ENCODE measurements around the gene CEP112. TPM values are rescaled to one million over a fixed set of nuclear protein-coding genes. Genes with fewer than 3 reads are reported as not detected.

CEP112 gene
- total RNA-seq, 1 experiment from 2014 or later: 3.1 TPM

GRCh38 chr17:66076546-66077190, 115.3 kb downstream of the CEP112 start:
- DNase-seq (ENCODE audit: low read depth): peak; percentile 64

GRCh38 chr17:66073384-66073783, 118.5 kb downstream of the CEP112 start:
- DNase-seq (ENCODE audit: low read depth): no peak

GRCh38 chr17:66063686-66064085, 128.2 kb downstream of the CEP112 start:
- DNase-seq (ENCODE audit: low read depth): no peak

- DNase-seq (ENCODE audit: low read depth): no peak
Measured at GRCh38 chr17:66056148-66056547, 135.8 kb downstream of the CEP112 start.

- no peak for DNase-seq (ENCODE audit: low read depth)
Measured at GRCh38 chr17:66054242-66054641, 137.7 kb downstream of the CEP112 start.

GRCh38 chr17:66044083-66044482, 147.8 kb downstream of the CEP112 start:
- no peak for DNase-seq (ENCODE audit: low read depth)

GRCh38 chr17:66043419-66043818, 148.5 kb downstream of the CEP112 start:
- no peak for DNase-seq (ENCODE audit: low read depth)

GRCh38 chr17:66040402-66040801, 151.5 kb downstream of the CEP112 start:
- DNase-seq (ENCODE audit: low read depth): no peak

- DNase-seq (ENCODE audit: low read depth): no peak
Measured at GRCh38 chr17:66038125-66038524, 153.8 kb downstream of the CEP112 start.

- no peak for DNase-seq (ENCODE audit: low read depth)
Measured at GRCh38 chr17:66037221-66037620, 154.7 kb downstream of the CEP112 start.

- DNase-seq (ENCODE audit: low read depth): no peak
Measured at GRCh38 chr17:66032082-66032712, 159.7 kb downstream of the CEP112 start.

GRCh38 chr17:66025551-66025950, 166.4 kb downstream of the CEP112 start:
- DNase-seq (ENCODE audit: low read depth): no peak

GRCh38 chr17:66021757-66022156, 170.2 kb downstream of the CEP112 start:
- no peak for DNase-seq (ENCODE audit: low read depth)

- no peak for DNase-seq (ENCODE audit: low read depth)
Measured at GRCh38 chr17:66018786-66019185, 173.1 kb downstream of the CEP112 start.

GRCh38 chr17:66016231-66016630, 175.7 kb downstream of the CEP112 start:
- no peak for DNase-seq (ENCODE audit: low read depth)

- no peak for DNase-seq (ENCODE audit: low read depth)
Measured at GRCh38 chr17:66008680-66009079, 183.3 kb downstream of the CEP112 start.

- no peak for DNase-seq (ENCODE audit: low read depth)
Measured at GRCh38 chr17:66006654-66007053, 185.3 kb downstream of the CEP112 start.

GRCh38 chr17:66002812-66003211, 189.1 kb downstream of the CEP112 start:
- DNase-seq (ENCODE audit: low read depth): no peak

- no peak for DNase-seq (ENCODE audit: low read depth)
Measured at GRCh38 chr17:66002063-66002585, 189.8 kb downstream of the CEP112 start.

- DNase-seq (ENCODE audit: low read depth): no peak
Measured at GRCh38 chr17:66000216-66000615, 191.7 kb downstream of the CEP112 start.

GRCh38 chr17:65998675-65999074, 193.3 kb downstream of the CEP112 start:
- no peak for DNase-seq (ENCODE audit: low read depth)

GRCh38 chr17:65994679-65995078, 197.3 kb downstream of the CEP112 start:
- no peak for DNase-seq (ENCODE audit: low read depth)

GRCh38 chr17:65994114-65994513, 197.8 kb downstream of the CEP112 start:
- DNase-seq (ENCODE audit: low read depth): no peak

Data from RPMI7951 (cell line).